ENCODE measurements around the gene YTHDC1. TPM values are rescaled to one million over a fixed set of nuclear protein-coding genes. Genes with fewer than 3 reads are reported as not detected.

YTHDC1 gene
- total RNA-seq, 2 donors from 2014 or later: 86.0 to 91.7 TPM

DNA sequence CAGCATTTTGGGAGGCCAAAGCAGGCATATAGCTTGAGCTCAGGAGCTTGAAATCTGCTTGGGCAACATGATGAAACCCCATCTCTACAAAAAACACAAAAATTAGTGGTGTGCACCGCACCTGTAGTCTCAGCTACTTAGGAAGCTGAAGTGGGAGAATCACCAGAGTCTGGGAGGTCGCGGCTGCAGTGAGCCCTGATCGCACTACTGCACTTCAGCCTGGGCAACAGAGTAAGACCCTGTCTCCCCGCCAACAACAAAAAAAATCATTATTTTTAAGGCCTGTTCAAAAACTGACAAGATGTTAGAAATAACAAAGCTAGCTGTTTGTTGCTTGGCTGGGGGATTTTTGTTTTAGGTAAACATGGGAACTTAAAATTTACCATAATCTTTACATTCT is 5.1 kb downstream of the YTHDC1 start:
- Mint-ChIP-seq H3K9me3 (no peaks in the 10 kb centered on the region), H3K4me1 (ENCODE audit: low read depth in 2 of 2) (peaks cover 43 to 54% of the 10 kb centered on the region in 2 donors), H3K36me3 (peaks cover 15% of the 10 kb centered on the region), H3K27me3 (no peaks in the 10 kb centered on the region), H3K4me3 (no peak overlapping the region), H3K27ac (peak overlapping the region in 1 of 2 donors; percentile 57)
- no peak for ATAC-seq
- DNase-seq (ENCODE audit: low spot score): no peak

- Mint-ChIP-seq H3K36me3 (peaks cover 8% of the 10 kb centered on the region), H3K4me1 (ENCODE audit: low read depth in 2 of 2) (peaks cover 46 to 59% of the 10 kb centered on the region in 2 donors), H3K27ac (peak overlapping the region in 1 of 2 donors; percentile 57), H3K27me3 (no peaks in the 10 kb centered on the region), H3K4me3 (peak overlapping the region; percentile 25), H3K9me3 (no peaks in the 10 kb centered on the region)
- DNase-seq (ENCODE audit: low spot score) (no peak), ATAC-seq (no peak)
These were observed 5.8 kb downstream of the YTHDC1 start for GRCh38 chr4:68344049-68344448.

DNA sequence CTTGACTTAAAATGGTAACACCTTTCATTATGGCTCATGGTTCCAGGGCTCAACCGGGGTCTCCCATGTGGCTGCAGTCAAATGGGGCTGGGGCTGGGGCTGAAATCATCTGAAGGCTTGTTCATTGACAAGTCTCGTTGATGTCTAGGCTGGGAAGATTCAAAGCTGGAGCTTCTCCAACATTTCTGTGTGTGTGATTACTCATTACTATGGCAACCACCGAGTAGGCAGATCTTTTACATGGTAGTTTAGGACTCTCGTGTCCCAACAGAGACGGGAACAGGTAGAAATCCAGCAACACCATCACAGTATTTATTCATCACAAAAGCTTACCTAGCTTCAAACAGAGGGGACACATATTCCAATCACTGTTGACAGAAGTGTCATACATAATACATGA is 7.8 kb downstream of the YTHDC1 start:
- Mint-ChIP-seq H3K4me1 (ENCODE audit: low read depth in 2 of 2) (peaks cover 41 to 47% of the 10 kb centered on the region in 2 donors), H3K27ac (peak overlapping the region in 1 of 2 donors; percentile 10), H3K36me3 (peaks cover 6% of the 10 kb centered on the region), H3K4me3 (peak overlapping the region; percentile 10), H3K27me3 (no peaks in the 10 kb centered on the region), H3K9me3 (no peaks in the 10 kb centered on the region)
- DNase-seq (ENCODE audit: low spot score) (no peak), ATAC-seq (no peak)

DNA sequence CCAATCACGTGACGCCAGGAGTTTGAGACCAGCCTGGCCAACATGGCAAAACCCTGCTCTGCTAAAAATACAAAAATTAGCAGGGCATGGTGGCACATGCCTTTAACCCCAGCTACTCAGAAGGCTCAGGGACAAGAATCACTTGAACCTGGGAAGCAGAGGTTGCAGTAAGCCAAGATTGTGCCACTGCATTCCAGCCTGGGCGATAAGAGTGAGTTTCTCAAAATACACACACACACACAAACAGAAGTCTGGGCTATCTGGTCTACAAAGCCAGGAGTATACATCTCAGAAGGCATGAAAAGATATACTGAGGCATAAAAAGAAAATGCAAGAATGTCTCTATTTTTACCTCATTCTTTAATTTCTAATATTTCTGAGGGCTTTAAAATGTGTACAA is 11.3 kb downstream of the YTHDC1 start:
- DNase-seq (ENCODE audit: low spot score) (no peak), ATAC-seq (no peak)
- Mint-ChIP-seq H3K9me3 (no peaks in the 10 kb centered on the region), H3K27ac (no peak overlapping the region), H3K4me1 (ENCODE audit: low read depth in 2 of 2) (peaks cover 27 to 36% of the 10 kb centered on the region in 2 donors), H3K27me3 (no peaks in the 10 kb centered on the region), H3K4me3 (no peak overlapping the region), H3K36me3 (peaks cover 18% of the 10 kb centered on the region)

DNA sequence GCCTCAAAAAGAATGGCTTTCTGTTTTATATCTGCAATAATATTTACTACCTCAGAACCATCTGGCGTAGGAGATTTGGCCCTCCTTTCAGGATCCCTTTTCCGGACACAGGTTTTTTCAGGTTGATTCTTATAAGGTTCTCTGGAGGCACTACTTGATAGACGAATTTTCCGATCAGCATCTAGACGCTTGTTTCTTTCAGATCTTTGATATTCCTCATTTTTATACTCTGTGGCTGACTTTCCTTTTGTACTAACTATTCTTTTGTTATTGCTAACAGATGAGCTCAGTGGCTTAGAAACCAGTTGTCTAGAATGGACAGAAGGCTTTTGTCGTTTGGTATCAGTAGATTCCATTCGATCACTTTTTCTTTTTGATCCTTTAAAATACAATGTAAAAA is 12.4 kb downstream of the YTHDC1 start:
- no peak for DNase-seq (ENCODE audit: low spot score)
- Mint-ChIP-seq H3K4me1 (ENCODE audit: low read depth in 2 of 2) (peaks cover 27 to 37% of the 10 kb centered on the region in 2 donors), H3K27me3 (no peaks in the 10 kb centered on the region), H3K27ac (peak overlapping the region; percentile 13 to 20), H3K36me3 (peaks cover 18% of the 10 kb centered on the region), H3K9me3 (no peaks in the 10 kb centered on the region), H3K4me3 (no peak overlapping the region)
- ATAC-seq: no peak

GRCh38 chr4:68337004-68337403 is 12.9 kb downstream of the YTHDC1 start:
- ATAC-seq (no peak), DNase-seq (ENCODE audit: low spot score) (no peak)
- H3K27ac Mint-ChIP-seq: peak overlapping the region; percentile 13 to 20
- no peak overlapping the region for H3K4me3 Mint-ChIP-seq
- peaks cover 24 to 34% of the 10 kb centered on the region in 2 donors for H3K4me1 Mint-ChIP-seq (ENCODE audit: low read depth in 2 of 2)
- no peaks in the 10 kb centered on the region for H3K9me3 Mint-ChIP-seq
- peaks cover 22% of the 10 kb centered on the region for H3K36me3 Mint-ChIP-seq
- H3K27me3 Mint-ChIP-seq: no peaks in the 10 kb centered on the region

- ATAC-seq: no peak
- Mint-ChIP-seq H3K36me3 (peaks cover 25% of the 10 kb centered on the region), H3K4me1 (ENCODE audit: low read depth in 2 of 2) (peaks cover 21 to 30% of the 10 kb centered on the region in 2 donors), H3K4me3 (no peak overlapping the region), H3K27ac (no peak overlapping the region), H3K27me3 (no peaks in the 10 kb centered on the region), H3K9me3 (no peaks in the 10 kb centered on the region)
- no peak for DNase-seq (ENCODE audit: low spot score)
These were observed 13.4 kb downstream of the YTHDC1 start for GRCh38 chr4:68336530-68336929.

GRCh38 chr4:68326141-68326540 is 23.7 kb downstream of the YTHDC1 start:
- no peak overlapping the region for H3K4me3 Mint-ChIP-seq
- ATAC-seq (no peak), DNase-seq (ENCODE audit: low spot score) (no peak)
- peaks cover 2 to 6% of the 10 kb centered on the region in 2 donors for H3K4me1 Mint-ChIP-seq (ENCODE audit: low read depth in 2 of 2)
- no peaks in the 10 kb centered on the region for H3K27me3 Mint-ChIP-seq
- H3K27ac Mint-ChIP-seq: no peak overlapping the region
- no peaks in the 10 kb centered on the region for H3K9me3 Mint-ChIP-seq
- H3K36me3 Mint-ChIP-seq: peaks cover 15% of the 10 kb centered on the region

- Mint-ChIP-seq H3K27ac (no peak overlapping the region), H3K4me3 (no peak overlapping the region), H3K9me3 (no peaks in the 10 kb centered on the region), H3K27me3 (no peaks in the 10 kb centered on the region), H3K4me1 (ENCODE audit: low read depth in 2 of 2) (peaks cover 2 to 6% of the 10 kb centered on the region in 2 donors), H3K36me3 (peaks cover 15% of the 10 kb centered on the region)
- no peak for ATAC-seq
- no peak for DNase-seq (ENCODE audit: low spot score)
These were observed 25.2 kb downstream of the YTHDC1 start for GRCh38 chr4:68324519-68325262.

GRCh38 chr4:68319040-68319439 is 30.9 kb downstream of the YTHDC1 start:
- DNase-seq (ENCODE audit: low spot score) (no peak), ATAC-seq (no peak)
- Mint-ChIP-seq H3K9me3 (no peaks in the 10 kb centered on the region), H3K4me1 (ENCODE audit: low read depth in 2 of 2) (peaks cover 0 to 8% of the 10 kb centered on the region in 2 donors), H3K27ac (peak overlapping the region; percentile 21 to 36), H3K36me3 (peaks cover 21% of the 10 kb centered on the region), H3K4me3 (no peak overlapping the region), H3K27me3 (no peaks in the 10 kb centered on the region)

DNA sequence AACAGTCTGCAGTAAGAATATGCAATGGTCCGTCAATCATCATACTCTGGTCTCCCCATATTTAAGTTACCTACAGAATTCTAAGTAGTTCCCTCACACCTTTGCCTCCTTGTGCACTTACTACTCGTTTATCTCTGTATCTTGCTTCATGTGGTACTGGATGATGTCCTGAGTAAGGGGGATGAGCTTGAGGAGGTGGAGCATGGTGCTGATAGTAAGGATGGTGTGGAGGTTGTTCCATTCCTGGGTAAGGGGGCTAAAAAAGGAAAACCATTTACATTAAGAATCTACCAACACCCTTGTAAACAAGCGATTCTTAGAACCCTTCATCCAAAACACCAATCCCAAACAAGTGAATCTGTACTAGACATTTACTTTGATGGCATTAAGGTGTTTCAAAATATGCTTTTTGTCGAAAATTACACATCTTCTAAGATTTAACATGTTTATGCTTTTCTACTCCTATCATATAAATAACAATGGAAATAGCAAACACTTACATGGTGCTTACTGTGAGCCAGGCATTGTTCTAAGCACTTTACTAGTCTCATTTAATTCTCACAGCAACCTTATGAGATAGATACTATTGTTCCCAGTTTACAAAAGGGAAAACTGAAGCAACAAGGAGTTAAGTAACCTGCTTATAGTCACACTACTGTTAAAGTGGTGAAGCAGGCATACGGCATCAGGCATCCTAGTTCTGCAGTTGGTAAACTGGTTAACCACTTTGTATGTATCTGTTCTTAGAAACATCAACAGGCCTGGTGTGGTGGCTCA is 33.5 kb downstream of the YTHDC1 start:
- Mint-ChIP-seq H3K36me3 (peaks cover 30% of the 10 kb centered on the region), H3K27me3 (no peaks in the 10 kb centered on the region), H3K27ac (no peak overlapping the region), H3K4me3 (no peak overlapping the region), H3K9me3 (no peaks in the 10 kb centered on the region), H3K4me1 (ENCODE audit: low read depth in 2 of 2) (peaks cover 0 to 6% of the 10 kb centered on the region in 2 donors)
- DNase-seq (ENCODE audit: low spot score) (no peak), ATAC-seq (no peak)

DNA sequence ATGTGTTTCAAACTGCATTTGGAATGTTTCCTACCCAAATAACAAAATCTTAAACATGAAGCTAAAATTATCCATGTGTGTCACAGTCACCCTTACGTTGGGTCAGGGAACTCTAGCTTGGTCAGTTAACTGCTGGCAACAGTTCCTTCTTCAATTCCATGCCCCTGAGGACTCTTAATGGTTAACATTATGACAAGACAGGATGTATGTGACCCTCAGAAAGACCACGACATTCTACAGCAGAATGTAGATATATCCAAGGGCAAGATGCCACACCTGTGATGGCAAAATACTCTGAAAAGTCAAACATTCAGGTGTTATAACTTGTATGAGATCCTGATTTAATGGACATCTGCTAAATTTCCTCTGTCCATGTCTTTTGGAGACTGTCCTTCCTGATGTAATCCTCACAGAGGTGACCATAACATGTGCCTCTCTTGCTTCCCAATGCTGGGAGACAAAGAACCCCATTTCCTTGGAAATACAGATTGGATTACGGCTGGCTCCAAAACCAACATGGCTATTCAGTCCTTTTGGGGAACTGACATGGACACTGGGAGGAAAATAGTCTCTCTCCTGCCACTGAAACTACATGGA is 39.1 kb downstream of the YTHDC1 start:
- Mint-ChIP-seq H3K36me3 (peaks cover 24% of the 10 kb centered on the region), H3K4me1 (ENCODE audit: low read depth in 2 of 2) (no peaks in the 10 kb centered on the region), H3K9me3 (no peaks in the 10 kb centered on the region), H3K27me3 (peaks cover 0 to 8% of the 10 kb centered on the region in 2 donors), H3K27ac (no peak overlapping the region), H3K4me3 (no peak overlapping the region)
- DNase-seq (ENCODE audit: low spot score) (no peak), ATAC-seq (no peak)

GRCh38 chr4:68304731-68305130 is 45.2 kb downstream of the YTHDC1 start:
- no peak for ATAC-seq
- no peak overlapping the region for H3K4me3 Mint-ChIP-seq
- H3K4me1 Mint-ChIP-seq (ENCODE audit: low read depth in 2 of 2): no peaks in the 10 kb centered on the region
- H3K9me3 Mint-ChIP-seq: no peaks in the 10 kb centered on the region
- peaks cover 10 to 17% of the 10 kb centered on the region in 2 donors for H3K27me3 Mint-ChIP-seq
- no peak for DNase-seq (ENCODE audit: low spot score)
- no peaks in the 10 kb centered on the region for H3K36me3 Mint-ChIP-seq
- no peak overlapping the region for H3K27ac Mint-ChIP-seq

All from natural killer cell treated with Interleukin-12 subunit alpha and Interleukin-12 subunit beta and Interleukin-15 and Interleukin-18, amount 100 ng/mL, for 72 hours (primary cell).